Vagina (tissue), 2 donors: ENCODE measurements around the gene MED20.

Source experiments
- POLR2A ChIP-seq, 2 donors: fragments of 450-650 bp; IDR thresholded peaks; one replicate each; pipeline ENCODE4 v1.6.1; 2017; ENCODE audit warnings: antibody characterized with exemption in 2 of 2, mild to moderate bottlenecking in 2 of 2, moderate library complexity in 2 of 2
- POLR2AphosphoS5 ChIP-seq, 2 donors: sonication (generic); formaldehyde crosslinking; IDR thresholded peaks; one replicate each; pipeline ENCODE4 v1.9.0; 2017; ENCODE audit warnings: antibody characterized with exemption in 2 of 2, mild to moderate bottlenecking in 2 of 2, low read depth in 1 of 2; ENCODE audit not compliant: insufficient read depth in 1 of 2
- TF ChIP-seq, protein P1 (sequence below), 3 experiments: fragments of 450-650 bp in 2 of 3; fragments of 200-600 bp in 1 of 3; sonication (generic) in 1 of 3; IDR thresholded peaks; one replicate each; pipeline ENCODE4 v1.5.1; 2017 to 2019; ENCODE audit warnings: antibody characterized with exemption in 3 of 3, mild to moderate bottlenecking in 2 of 3, moderate library complexity in 2 of 3

DNA sequence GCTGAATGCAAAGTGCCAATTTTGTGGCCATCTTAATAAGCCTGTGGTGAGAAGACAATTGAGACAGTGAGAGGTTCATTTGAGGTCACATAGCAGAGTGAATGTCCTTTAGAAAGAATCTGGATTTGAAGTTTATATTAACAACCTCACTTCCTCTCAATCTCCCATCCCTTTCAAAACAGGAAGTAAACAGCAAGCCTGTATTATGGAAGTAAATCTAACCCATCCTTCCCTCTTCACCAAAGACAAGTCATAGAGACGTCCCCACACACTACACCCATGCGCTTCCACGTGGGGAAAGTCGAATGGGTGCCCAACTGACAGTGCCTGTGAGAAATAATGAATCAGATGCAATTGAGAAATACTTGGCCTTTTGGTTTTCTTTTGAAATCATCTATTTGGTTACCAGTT lies 49.5 kb upstream of the MED20 start:
- TF ChIP-seq, protein P1, sequence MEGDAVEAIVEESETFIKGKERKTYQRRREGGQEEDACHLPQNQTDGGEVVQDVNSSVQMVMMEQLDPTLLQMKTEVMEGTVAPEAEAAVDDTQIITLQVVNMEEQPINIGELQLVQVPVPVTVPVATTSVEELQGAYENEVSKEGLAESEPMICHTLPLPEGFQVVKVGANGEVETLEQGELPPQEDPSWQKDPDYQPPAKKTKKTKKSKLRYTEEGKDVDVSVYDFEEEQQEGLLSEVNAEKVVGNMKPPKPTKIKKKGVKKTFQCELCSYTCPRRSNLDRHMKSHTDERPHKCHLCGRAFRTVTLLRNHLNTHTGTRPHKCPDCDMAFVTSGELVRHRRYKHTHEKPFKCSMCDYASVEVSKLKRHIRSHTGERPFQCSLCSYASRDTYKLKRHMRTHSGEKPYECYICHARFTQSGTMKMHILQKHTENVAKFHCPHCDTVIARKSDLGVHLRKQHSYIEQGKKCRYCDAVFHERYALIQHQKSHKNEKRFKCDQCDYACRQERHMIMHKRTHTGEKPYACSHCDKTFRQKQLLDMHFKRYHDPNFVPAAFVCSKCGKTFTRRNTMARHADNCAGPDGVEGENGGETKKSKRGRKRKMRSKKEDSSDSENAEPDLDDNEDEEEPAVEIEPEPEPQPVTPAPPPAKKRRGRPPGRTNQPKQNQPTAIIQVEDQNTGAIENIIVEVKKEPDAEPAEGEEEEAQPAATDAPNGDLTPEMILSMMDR (IDR thresholded peaks at IDR 0.05) = no peak
- TF ChIP-seq POLR2AphosphoS5 (IDR thresholded peaks at IDR 0.05; ENCODE audit: insufficient read depth in 1 of 2, low read depth in 1 of 2) (no peak), POLR2A (IDR thresholded peaks at IDR 0.05) (no peak)
